Measurements from ENCODE around the gene CSTB. TPM values are rescaled to one million over a fixed set of nuclear protein-coding genes. Genes with fewer than 3 reads are reported as not detected.

The CSTB gene, protein sequence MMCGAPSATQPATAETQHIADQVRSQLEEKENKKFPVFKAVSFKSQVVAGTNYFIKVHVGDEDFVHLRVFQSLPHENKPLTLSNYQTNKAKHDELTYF
- total RNA-seq = 17.8 and 19.3 TPM in 2 replicates

DNA sequence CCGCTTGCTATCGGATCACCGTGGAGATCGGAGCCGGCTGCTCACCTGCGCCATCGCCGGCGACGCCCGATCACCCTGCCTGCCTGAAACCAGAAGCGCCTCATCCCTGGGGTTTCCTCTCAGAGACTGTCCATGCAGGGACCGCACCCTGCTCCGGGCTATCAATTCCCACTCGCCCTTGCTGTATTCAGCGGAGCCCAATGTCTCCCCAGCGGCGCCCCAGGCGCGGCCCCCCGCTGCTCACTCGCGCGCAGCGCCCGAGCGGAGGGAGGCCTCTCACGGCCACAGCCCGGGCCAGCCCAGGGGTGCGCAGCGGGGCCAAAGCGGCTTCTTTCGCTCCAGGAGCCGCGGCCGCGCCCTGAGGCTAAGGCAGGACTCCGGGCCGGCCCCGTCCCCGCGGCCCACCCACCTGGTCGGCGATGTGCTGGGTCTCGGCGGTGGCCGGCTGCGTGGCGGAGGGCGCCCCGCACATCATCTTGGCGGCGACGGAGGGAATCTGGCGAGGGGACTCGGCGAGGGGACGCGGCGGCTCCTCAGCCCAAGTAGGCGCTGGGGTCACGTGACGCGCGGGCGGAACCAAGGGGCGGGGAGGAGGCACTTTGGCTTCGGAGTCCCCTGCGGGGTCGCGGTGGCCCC is at the start of gene CSTB:
Gene CSTB (minus strand): TSS at position 514 of the 636 bp plus-strand sequence. CDS start 39 bp downstream, at position 475.

DNA sequence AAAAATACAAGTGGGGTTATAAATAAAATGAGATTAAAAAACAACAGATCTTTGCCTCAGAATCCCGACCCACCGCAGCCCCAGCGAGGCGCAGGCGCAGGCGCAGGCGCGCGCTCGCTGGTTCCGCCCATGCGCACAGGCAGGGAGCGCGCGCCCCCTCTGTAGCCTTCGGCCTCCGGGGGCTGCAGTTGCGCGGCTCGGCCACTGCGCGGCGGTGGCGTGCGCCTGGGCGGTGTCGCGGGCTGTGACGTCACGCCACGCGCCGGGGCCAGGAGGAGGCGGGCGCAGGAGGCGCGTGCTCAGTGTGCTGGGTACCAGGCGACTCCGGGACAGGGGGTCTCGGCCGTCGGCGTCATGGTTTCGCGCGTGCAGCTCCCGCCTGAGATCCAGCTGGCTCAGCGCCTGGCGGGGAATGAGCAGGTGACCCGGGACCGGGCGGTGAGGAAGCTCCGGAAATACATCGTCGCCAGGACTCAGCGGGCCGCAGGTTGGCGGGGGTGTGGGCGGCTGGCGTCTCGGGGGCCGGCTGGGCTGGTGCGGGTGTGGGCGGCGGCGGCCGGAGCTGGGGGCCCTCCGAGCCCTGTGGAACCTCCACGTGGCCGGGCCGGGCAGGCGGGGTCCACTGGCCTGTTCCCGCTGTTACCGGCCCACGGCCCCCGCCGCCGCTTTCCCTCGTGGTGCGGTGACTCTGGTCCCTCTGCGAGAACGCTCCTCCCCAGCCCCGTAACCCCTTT is 13.3 kb upstream of the CSTB start, which contains the start of gene RRP1:
Gene RRP1 (plus strand): TSS at position 302 of the 734 bp plus-strand sequence. CDS start 53 bp downstream, at position 355.

Small RNA genes within 50 kb of the gene (small RNA-seq; reads per million reads assigned to genes)
- gene AP001052.1 = not detected

Other genes with a start within 250 kb of the CSTB start
- 1.1 and 2.0 TPM in 2 replicates for gene HSF2BP, start 116.8 kb downstream of the CSTB start, total RNA-seq
- gene RRP1B, start 116.7 kb downstream of the CSTB start, total RNA-seq = 48.1 and 55.9 TPM in 2 replicates
- 39.2 and 51.7 TPM in 2 replicates for gene PDXK, start 57.2 kb downstream of the CSTB start, total RNA-seq
- gene RRP1, start 13.3 kb upstream of the CSTB start, total RNA-seq = 21.9 and 37.4 TPM in 2 replicates
- gene AGPAT3, start 88.9 kb upstream of the CSTB start, total RNA-seq = 50.5 and 60.4 TPM in 2 replicates
- 30.8 and 31.7 TPM in 2 replicates for gene TRAPPC10, start 236.0 kb upstream of the CSTB start, total RNA-seq

Data from vein endothelial cell (primary cell).